Endothelial cell of umbilical vein (primary cell): ENCODE data around the gene C10orf105. TPM values are rescaled to one million over a fixed set of nuclear protein-coding genes. Genes with fewer than 3 reads are reported as not detected.

Experiments used
- BruUV-seq: library from RNA; stranded (reverse); fragments of 400-500 nt; replicated peaks from 2 replicates; lab custom pipeline; 2021; lab: Mats Ljungman, UMichigan
- CTCF ChIA-PET: fragments of 300-600, 350-600 bp; sonication (Branson Sonifier 250); formaldehyde crosslinking; loops from one replicate; lab custom pipeline; 2021; ENCODE audit warnings: antibody characterized with exemption, inconsistent platforms; lab: Charles Lee
- POLR2A ChIA-PET: fragments of 300-600, 350-600 bp; sonication (Branson Sonifier 250); formaldehyde crosslinking; loops from one replicate; lab custom pipeline; 2021; ENCODE audit warnings: antibody characterized with exemption, inconsistent platforms; lab: Charles Lee
- DNase-seq: peaks from one replicate; pipeline ENCODE4 v3.0.0-alpha.2; 2011; ENCODE audit warnings: low read depth, low spot score
- FAIRE-seq: peaks from 2 replicates; lab custom pipeline; 2011; peaks lifted over from hg19 to GRCh38; lab: Jason Lieb, UNC
- H2AFZ ChIP-seq: 2 replicates; pipeline ENCODE4 v1.6.0; 2012; ENCODE audit warnings: low read depth, low read length, control low read depth, inconsistent platforms
- H3K27ac ChIP-seq: 2 replicates; pipeline ENCODE4 v1.5.1; 2011; ENCODE audit warnings: low read depth, mild to moderate bottlenecking, control low read depth, low read length, moderate library complexity; ENCODE audit not compliant: insufficient read depth
- H3K27me3 ChIP-seq, 2 experiments: 2 replicates each; pipeline versions ENCODE4 v1.6.0 to v1.6.1; 2011; ENCODE audit warnings: low read length in 2 of 2, mixed read lengths in 1 of 2; ENCODE audit not compliant: control insufficient read depth in 2 of 2, insufficient read depth in 2 of 2
- H3K36me3 ChIP-seq, 2 experiments: 2 replicates in 1 of 2; 3 replicates in 1 of 2; pipeline ENCODE4 v1.5.1; 2011; ENCODE audit warnings: low read length in 2 of 2, mild to moderate bottlenecking in 1 of 2, moderate library complexity in 1 of 2; ENCODE audit not compliant: control insufficient read depth in 2 of 2, insufficient read depth in 2 of 2; ENCODE audit errors: extremely low read depth in 1 of 2
- H3K4me1 ChIP-seq: 3 replicates; pipeline ENCODE4 v1.5.1; 2011; ENCODE audit warnings: mild to moderate bottlenecking, low read length; ENCODE audit not compliant: control insufficient read depth, insufficient read depth; ENCODE audit errors: extremely low read depth
- H3K4me2 ChIP-seq: 2 replicates; pipeline ENCODE4 v1.6.1; 2011; ENCODE audit warnings: low read length, control low read depth, mixed read lengths; ENCODE audit not compliant: insufficient read depth
- H3K4me3 ChIP-seq, 3 experiments: fragments of 200-600 bp in 1 of 3; sonication (generic), shearing (Covaris generic) in 1 of 3; replicated peaks in 1 of 3; 2 replicates each; pipeline ENCODE4 v1.5.1; 2011 to 2016; ENCODE audit warnings: control low read depth in 3 of 3, low read length in 3 of 3, mild to moderate bottlenecking in 2 of 3, inconsistent platforms in 1 of 3, low read depth in 1 of 3, moderate library complexity in 1 of 3; ENCODE audit not compliant: insufficient read depth in 1 of 3
- H3K79me2 ChIP-seq: 2 replicates; pipeline ENCODE4 v1.6.0; 2012; ENCODE audit warnings: low read length, inconsistent platforms; ENCODE audit not compliant: control insufficient read depth, insufficient read depth
- H3K9ac ChIP-seq: replicated peaks from 2 replicates; pipeline ENCODE3; 2011; ENCODE audit warnings: low read length, control low read depth; ENCODE audit not compliant: insufficient read depth; ENCODE audit errors: extremely low read depth
- H3K9me1 ChIP-seq: replicated peaks from 3 replicates; pipeline ENCODE4 v1.6.0; 2011; ENCODE audit warnings: mild to moderate bottlenecking, low read length; ENCODE audit not compliant: control insufficient read depth, insufficient read depth; ENCODE audit errors: extremely low read depth
- H3K9me3 ChIP-seq: replicated peaks from 2 replicates; pipeline ENCODE4 v1.5.1; 2012; ENCODE audit warnings: low read length, inconsistent platforms; ENCODE audit not compliant: control insufficient read depth, insufficient read depth
- H4K20me1 ChIP-seq: replicated peaks from 2 replicates; pipeline ENCODE3; 2011; ENCODE audit warnings: mild to moderate bottlenecking, low read length; ENCODE audit not compliant: control insufficient read depth, insufficient read depth; ENCODE audit errors: extremely low read depth
- EZH2 ChIP-seq: IDR thresholded peaks from 2 replicates; pipeline ENCODE4 v1.6.1; 2012; ENCODE audit warnings: borderline replicate concordance, low read depth, mild to moderate bottlenecking, moderate library complexity, low read length, inconsistent platforms; ENCODE audit not compliant: severe bottlenecking
- FOS ChIP-seq: IDR thresholded peaks from 2 replicates; pipeline ENCODE4 v1.6.1; 2011; ENCODE audit warnings: mild to moderate bottlenecking, low read length, moderate library complexity, borderline replicate concordance; ENCODE audit not compliant: insufficient read depth
- GATA2 ChIP-seq: IDR thresholded peaks from 2 replicates; pipeline ENCODE4 v1.7.0; 2011; ENCODE audit warnings: low read depth, mild to moderate bottlenecking, moderate library complexity, mixed read lengths, low read length; ENCODE audit not compliant: insufficient read length, insufficient read depth
- JUN ChIP-seq: IDR thresholded peaks from 2 replicates; pipeline ENCODE4 v1.6.1; 2011; ENCODE audit warnings: borderline replicate concordance, low read depth; ENCODE audit not compliant: insufficient read length, insufficient read depth
- MAX ChIP-seq: IDR thresholded peaks from 2 replicates; pipeline ENCODE4 v1.6.1; 2011; ENCODE audit not compliant: insufficient read depth, insufficient read length
- POLR2A ChIP-seq: IDR thresholded peaks from 2 replicates; pipeline ENCODE4 v1.6.1; 2012; ENCODE audit warnings: low read depth, mild to moderate bottlenecking, control low read depth, low read length
- dilution Hi-C: fragments of 300-500 bp; cut with MboI; formaldehyde crosslinking; loops from one replicate; pipeline ENCODE4 v1.15.0; 2019; ENCODE audit warnings: low sequenced_read_pairs; ENCODE audit not compliant: extremely low pct_ligation_motif_present
- intact Hi-C: fragments of 100-400 bp; cut with micrococcal nuclease; formaldehyde crosslinking; loops from one replicate; pipeline ENCODE4 v1.10.0; 2022
- polyA plus RNA-seq, 4 experiments: library from polyadenylated mRNA; depleted of rRNA in 3 of 4; stranded (reverse) in 3 of 4; unstranded in 1 of 4; fragments of >200 nt; gene quantifications; 2 replicates each; pipeline versions ENCODE4 v1.2.1 to v1.2.3, GENCODE V29; 2011 to 2012; ENCODE audit warnings: missing spikeins in 1 of 4
- total RNA-seq: library from RNA; stranded (reverse); gene quantifications from 2 replicates; pipeline ENCODE4 v1.2.3, GENCODE V29; 2021
- TF ChIP-seq, protein P1 (sequence below), 2 donors: IDR thresholded peaks; 1 replicate in 1 of 2; 2 replicates in 1 of 2; pipeline ENCODE4 v1.5.1; 2011; ENCODE audit warnings: low read length in 2 of 2, mild to moderate bottlenecking in 2 of 2, moderate library complexity in 2 of 2, control low read depth in 1 of 2, inconsistent platforms in 1 of 2, low read depth in 1 of 2; ENCODE audit not compliant: insufficient read depth in 1 of 2; ENCODE audit errors: extremely low read depth in 1 of 2

C10orf105 gene
- total and polyA plus RNA-seq, 2 donors (not counting 3 experiments of a cell fraction or from before 2014, with no cell fraction given), result not detected

DNA sequence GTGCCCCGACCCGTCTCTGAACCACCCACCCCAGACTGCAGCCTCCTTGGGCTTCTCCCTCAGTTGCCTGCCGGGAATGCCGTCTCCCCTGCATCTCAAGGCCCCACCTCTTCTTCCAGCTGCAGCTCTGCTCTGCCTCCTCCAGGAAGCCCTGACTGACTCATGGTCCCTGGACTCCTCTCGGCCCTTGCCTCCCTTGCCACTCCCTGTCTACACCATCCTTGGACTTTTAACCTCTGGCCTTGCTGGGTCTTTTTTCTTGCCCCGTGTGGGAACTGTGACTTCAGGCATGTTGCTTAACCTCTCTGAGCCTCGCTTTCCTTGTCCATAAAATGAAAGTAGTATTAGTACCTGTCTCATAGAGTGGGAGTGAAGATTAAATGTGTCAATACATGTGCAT lies 56.3 kb downstream of the C10orf105 start:
- Histone ChIP-seq H3K4me2 (no peak overlapping the region), H3K36me3 (no peaks in the 10 kb centered on the region), H3K4me1 (no peaks in the 10 kb centered on the region), H3K4me3 (no peak overlapping the region), H3K79me2 (no peaks in the 10 kb centered on the region), H3K9me3 (no peaks in the 10 kb centered on the region), H3K9ac (no peak overlapping the region), H3K27me3 (peaks cover 0 to 2% of the 10 kb centered on the region in 2 experiments), H3K9me1 (no peaks in the 10 kb centered on the region), H3K27ac (no peak overlapping the region), H2AFZ (no peak overlapping the region), H4K20me1 (no peaks in the 10 kb centered on the region)
- dilution Hi-C loops, result no loop called here
- intact Hi-C loops, result no loop called here
- FAIRE-seq (no peak), DNase-seq (no peak)
- ChIA-PET CTCF (interaction anchor here (0.6 to 3.2 kb wide), 4 partner anchors 33 to 106 kb away, joined by 3 to 10 read pairs (median 4); no protein-coding TSS in a partner anchor), POLR2A (no interaction called here)
- BruUV-seq, result no TSS peak
- TF ChIP-seq, protein P1, sequence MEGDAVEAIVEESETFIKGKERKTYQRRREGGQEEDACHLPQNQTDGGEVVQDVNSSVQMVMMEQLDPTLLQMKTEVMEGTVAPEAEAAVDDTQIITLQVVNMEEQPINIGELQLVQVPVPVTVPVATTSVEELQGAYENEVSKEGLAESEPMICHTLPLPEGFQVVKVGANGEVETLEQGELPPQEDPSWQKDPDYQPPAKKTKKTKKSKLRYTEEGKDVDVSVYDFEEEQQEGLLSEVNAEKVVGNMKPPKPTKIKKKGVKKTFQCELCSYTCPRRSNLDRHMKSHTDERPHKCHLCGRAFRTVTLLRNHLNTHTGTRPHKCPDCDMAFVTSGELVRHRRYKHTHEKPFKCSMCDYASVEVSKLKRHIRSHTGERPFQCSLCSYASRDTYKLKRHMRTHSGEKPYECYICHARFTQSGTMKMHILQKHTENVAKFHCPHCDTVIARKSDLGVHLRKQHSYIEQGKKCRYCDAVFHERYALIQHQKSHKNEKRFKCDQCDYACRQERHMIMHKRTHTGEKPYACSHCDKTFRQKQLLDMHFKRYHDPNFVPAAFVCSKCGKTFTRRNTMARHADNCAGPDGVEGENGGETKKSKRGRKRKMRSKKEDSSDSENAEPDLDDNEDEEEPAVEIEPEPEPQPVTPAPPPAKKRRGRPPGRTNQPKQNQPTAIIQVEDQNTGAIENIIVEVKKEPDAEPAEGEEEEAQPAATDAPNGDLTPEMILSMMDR (IDR thresholded peaks at IDR 0.05; ENCODE audit: extremely low read depth in 1 of 2, insufficient read depth in 1 of 2, low read depth in 1 of 2, low read length in 2 of 2), result no peak
- TF ChIP-seq FOS (no peak), POLR2A (no peak), MAX (no peak), JUN (no peak), EZH2 (no peak), GATA2 (no peak)
